Measurements from ENCODE around the gene SREBF2.
A peak's percentile ranks its signal among the peaks of the same experiment; 100 is the strongest.

The SREBF2 gene

GRCh38 chr22:41906822-41907221 is 73.9 kb downstream of the SREBF2 start:
- FAIRE-seq (no peak), DNase-seq (ENCODE audit: insufficient read length, low spot score) (no peak)

GRCh38 chr22:41907436-41908401 is 74.8 kb downstream of the SREBF2 start:
- no peak for FAIRE-seq
- DNase-seq (ENCODE audit: insufficient read length, low spot score): no peak

- DNase-seq (ENCODE audit: insufficient read length, low spot score): no peak
- no peak for FAIRE-seq
These were observed 75.8 kb downstream of the SREBF2 start for GRCh38 chr22:41908411-41909309.

GRCh38 chr22:41909310-41910049 is 76.6 kb downstream of the SREBF2 start:
- no peak for FAIRE-seq
- DNase-seq (ENCODE audit: insufficient read length, low spot score): no peak

- FAIRE-seq: no peak
- DNase-seq (ENCODE audit: insufficient read length, low spot score): no peak
These were observed 77.4 kb downstream of the SREBF2 start for GRCh38 chr22:41910050-41911000.

GRCh38 chr22:41911001-41911611 is 78.2 kb downstream of the SREBF2 start:
- FAIRE-seq (no peak), DNase-seq (ENCODE audit: insufficient read length, low spot score) (no peak)

GRCh38 chr22:41912338-41913039 is 79.6 kb downstream of the SREBF2 start:
- FAIRE-seq (no peak), DNase-seq (ENCODE audit: insufficient read length, low spot score) (no peak)

GRCh38 chr22:41913040-41913719 is 80.3 kb downstream of the SREBF2 start:
- FAIRE-seq: no peak

GRCh38 chr22:41913842-41914534 is 81.1 kb downstream of the SREBF2 start:
- FAIRE-seq: no peak
- DNase-seq (ENCODE audit: insufficient read length, low spot score): no peak

More at GRCh38 chr22:41913040-41913719, 80.3 kb downstream of the SREBF2 start:
- DNase-seq (ENCODE audit: insufficient read length, low spot score): no peak

GRCh38 chr22:41914611-41915034 is 81.7 kb downstream of the SREBF2 start:
- no peak for DNase-seq (ENCODE audit: insufficient read length, low spot score)
- no peak for FAIRE-seq

GRCh38 chr22:41915035-41915785 is 82.3 kb downstream of the SREBF2 start, which contains the start of gene SHISA8:
TSS of gene SHISA8 (minus strand) at chr22:41915074. CDS start at chr22:41914667, 407 bp downstream.
- DNase-seq (ENCODE audit: insufficient read length, low spot score): no peak
- peak; percentile 77 for FAIRE-seq

- DNase-seq (ENCODE audit: insufficient read length, low spot score): no peak
- FAIRE-seq: peak; percentile 81
These were observed 83.0 kb downstream of the SREBF2 start for GRCh38 chr22:41915786-41916493.

GRCh38 chr22:41916745-41917358 is 83.9 kb downstream of the SREBF2 start:
- FAIRE-seq: no peak
- no peak for DNase-seq (ENCODE audit: insufficient read length, low spot score)

GRCh38 chr22:41917375-41917902 is 84.5 kb downstream of the SREBF2 start:
- no peak for FAIRE-seq
- DNase-seq (ENCODE audit: insufficient read length, low spot score): no peak
